HepG2 (cell line): ENCODE data around the gene C11orf65. TPM values are rescaled to one million over a fixed set of nuclear protein-coding genes. Genes with fewer than 3 reads are reported as not detected.

Experiments used
- DMAP1 ChIP-seq: IDR thresholded peaks from 2 replicates; pipeline ENCODE4 v1.6.1; 2016
- FOXO1 ChIP-seq: sonication (generic); formaldehyde crosslinking; IDR thresholded peaks from 2 replicates; pipeline ENCODE4 v1.4.0; 2020; ENCODE audit warnings: missing genetic modification reagents
- GPN1 ChIP-seq: sonication (generic); formaldehyde crosslinking; IDR thresholded peaks from 2 replicates; pipeline ENCODE4 v1.5.1; 2020; ENCODE audit warnings: missing genetic modification reagents, borderline replicate concordance
- MAFF ChIP-seq: IDR thresholded peaks from 2 replicates; pipeline ENCODE4 v1.6.1; 2011; ENCODE audit warnings: low read depth, low read length, improper control_type of control experiment
- MED8 ChIP-seq: sonication (generic); formaldehyde crosslinking; IDR thresholded peaks from 2 replicates; pipeline ENCODE4 v1.8.1; 2023; ENCODE audit warnings: mild to moderate bottlenecking, missing genetic modification reagents; ENCODE audit not compliant: insufficient replicate concordance
- MLLT10 ChIP-seq: sonication (generic); formaldehyde crosslinking; IDR thresholded peaks from 2 replicates; pipeline ENCODE4 v1.4.0; 2020; ENCODE audit warnings: missing genetic modification reagents
- NPAS2 ChIP-seq: sonication (generic); formaldehyde crosslinking; IDR thresholded peaks from 2 replicates; pipeline ENCODE4 v1.8.0; 2022; ENCODE audit warnings: mild to moderate bottlenecking, missing genetic modification reagents, borderline replicate concordance
- PAX8 ChIP-seq: sonication (generic); formaldehyde crosslinking; IDR thresholded peaks from 2 replicates; pipeline ENCODE4 v1.8.0; 2022; ENCODE audit warnings: mild to moderate bottlenecking, missing genetic modification reagents, borderline replicate concordance
- POGZ ChIP-seq: sonication (generic); formaldehyde crosslinking; IDR thresholded peaks from 2 replicates; pipeline ENCODE4 v1.4.0; 2020; ENCODE audit warnings: mild to moderate bottlenecking, missing genetic modification reagents
- PPARG ChIP-seq: conservative IDR thresholded peaks from 2 replicates; pipeline ENCODE4 v1.6.1; 2016; ENCODE audit warnings: missing biosample characterization, missing genetic modification reagents
- RXRB ChIP-seq: IDR thresholded peaks from 2 replicates; pipeline ENCODE4 v1.6.1; 2016; ENCODE audit warnings: borderline replicate concordance, missing genetic modification reagents, missing compliant biosample characterization
- SRSF4 ChIP-seq: fragments of 200-400 bp; formaldehyde crosslinking; IDR thresholded peaks from one replicate; pipeline ENCODE4 v1.6.1; 2018; ENCODE audit warnings: mild to moderate bottlenecking, low read depth, low read length, moderate library complexity; ENCODE audit not compliant: poor library complexity, severe bottlenecking
- XBP1 ChIP-seq: sonication (generic); formaldehyde crosslinking; IDR thresholded peaks from 2 replicates; pipeline ENCODE4 v1.5.0; 2020; ENCODE audit warnings: missing genetic modification reagents
- ZNF33A ChIP-seq: sonication (generic); formaldehyde crosslinking; IDR thresholded peaks from 2 replicates; pipeline ENCODE4 v1.5.1; 2020; ENCODE audit warnings: missing genetic modification reagents, mild to moderate bottlenecking, moderate library complexity, borderline replicate concordance
- ZNF350 ChIP-seq: sonication (generic); formaldehyde crosslinking; IDR thresholded peaks from 2 replicates; pipeline ENCODE4 v1.4.0; 2020; ENCODE audit warnings: mild to moderate bottlenecking, low read depth, missing genetic modification reagents, borderline replicate concordance
- ZNF354B ChIP-seq: sonication (generic); formaldehyde crosslinking; IDR thresholded peaks from 2 replicates; pipeline ENCODE4 v1.8.0; 2022; ENCODE audit warnings: mild to moderate bottlenecking, missing genetic modification reagents
- ZNF772 ChIP-seq: sonication (generic); formaldehyde crosslinking; IDR thresholded peaks from 2 replicates; pipeline ENCODE4 v1.5.0; 2020; ENCODE audit warnings: mild to moderate bottlenecking, missing genetic modification reagents
- ZNF777 ChIP-seq: sonication (generic); formaldehyde crosslinking; IDR thresholded peaks from 2 replicates; pipeline ENCODE4 v1.4.0; 2020; ENCODE audit warnings: missing genetic modification reagents
- polyA plus RNA-seq, 8 experiments: library from polyadenylated mRNA; depleted of rRNA in 3 of 8; stranded (reverse) in 7 of 8; unstranded in 1 of 8; fragments of >200 nt; fragmentation: Illumina TruSeq in 4 of 8; extraction: Trizol in 4 of 8; gene quantifications; 2 replicates each; pipeline versions ENCODE4 v1.2.1 to v1.2.3, GENCODE V29; 2011 to 2016; ENCODE audit warnings: low read depth in 4 of 8, missing spikeins in 1 of 8, mixed read lengths in 1 of 8; ENCODE audit not compliant: insufficient read depth in 1 of 8
- total RNA-seq, 5 experiments: library from RNA; depleted of rRNA; stranded (reverse); fragments of >200 nt; fragmentation: Illumina TruSeq; extraction: Trizol; gene quantifications; 2 replicates each; pipeline ENCODE4 v1.2.3, GENCODE V29; 2016; ENCODE audit warnings: low read depth in 1 of 5
- TF ChIP-seq, protein P1 (sequence below): sonication (generic); formaldehyde crosslinking; conservative IDR thresholded peaks from 2 replicates; pipeline ENCODE4 v1.5.0; 2020; ENCODE audit warnings: missing genetic modification reagents
- TF ChIP-seq, protein P2 (sequence below): IDR thresholded peaks from 2 replicates; pipeline ENCODE4 v1.6.1; 2016
- TF ChIP-seq, protein P3 (sequence below): sonication (generic); formaldehyde crosslinking; IDR thresholded peaks from 2 replicates; pipeline ENCODE4 v1.8.0; 2022; ENCODE audit warnings: missing genetic modification reagents, mild to moderate bottlenecking, borderline replicate concordance
- TF ChIP-seq, protein P4 (sequence below): sonication (generic); formaldehyde crosslinking; IDR thresholded peaks from 2 replicates; pipeline ENCODE4 v1.4.0; 2020; ENCODE audit warnings: missing genetic modification reagents, borderline replicate concordance
- TF ChIP-seq, protein P5 (sequence below): sonication (generic); formaldehyde crosslinking; IDR thresholded peaks from 2 replicates; pipeline ENCODE4 v1.4.0; 2020; ENCODE audit warnings: missing genetic modification reagents

Gene C11orf65
- total and polyA plus RNA-seq, 2 of the 13 experiments (the other 11 are each of a cell fraction or from before 2014, with no cell fraction given) = 0.38 to 0.42 TPM

DNA sequence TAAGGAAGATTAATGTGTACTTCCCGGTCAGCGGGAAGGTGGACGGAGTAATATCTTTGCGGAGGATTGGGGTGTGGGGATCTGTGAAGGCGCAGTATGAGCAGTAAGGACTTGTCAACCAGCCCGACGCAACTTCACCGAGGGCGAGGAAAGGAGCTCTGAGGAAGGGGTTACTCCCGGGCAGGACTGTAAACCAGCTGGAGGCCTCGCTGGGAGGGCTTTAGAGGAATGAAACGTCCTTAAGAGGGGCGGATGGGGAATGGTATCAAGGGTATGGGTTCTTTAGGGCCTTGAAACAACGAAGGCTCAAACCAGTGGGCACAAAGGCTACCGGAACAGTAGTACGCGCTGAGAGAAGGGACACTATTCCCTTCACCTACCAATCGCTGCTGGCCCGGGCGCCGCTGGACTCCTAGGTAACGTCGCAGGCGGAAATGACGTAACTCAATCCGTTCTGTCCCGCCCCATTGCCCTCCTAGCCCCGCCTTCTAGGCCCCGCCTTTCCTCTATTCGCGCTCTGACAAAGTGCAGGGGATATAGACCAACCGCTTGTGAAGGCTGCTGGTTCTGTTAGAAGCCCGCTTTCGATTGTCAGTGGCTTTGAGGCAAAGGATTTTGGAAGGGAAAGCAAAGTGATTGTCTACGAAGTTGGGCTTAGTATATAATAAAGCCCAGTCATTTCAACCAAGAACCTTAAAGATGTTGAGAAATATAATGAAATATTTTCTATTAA is at the start of gene C11orf65 (continued):
- TF ChIP-seq, protein P1, sequence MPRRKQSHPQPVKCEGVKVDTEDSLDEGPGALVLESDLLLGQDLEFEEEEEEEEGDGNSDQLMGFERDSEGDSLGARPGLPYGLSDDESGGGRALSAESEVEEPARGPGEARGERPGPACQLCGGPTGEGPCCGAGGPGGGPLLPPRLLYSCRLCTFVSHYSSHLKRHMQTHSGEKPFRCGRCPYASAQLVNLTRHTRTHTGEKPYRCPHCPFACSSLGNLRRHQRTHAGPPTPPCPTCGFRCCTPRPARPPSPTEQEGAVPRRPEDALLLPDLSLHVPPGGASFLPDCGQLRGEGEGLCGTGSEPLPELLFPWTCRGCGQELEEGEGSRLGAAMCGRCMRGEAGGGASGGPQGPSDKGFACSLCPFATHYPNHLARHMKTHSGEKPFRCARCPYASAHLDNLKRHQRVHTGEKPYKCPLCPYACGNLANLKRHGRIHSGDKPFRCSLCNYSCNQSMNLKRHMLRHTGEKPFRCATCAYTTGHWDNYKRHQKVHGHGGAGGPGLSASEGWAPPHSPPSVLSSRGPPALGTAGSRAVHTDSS (CRISPR knock-in tag) = no peak
- no peak for TF ChIP-seq ZNF772 (CRISPR knock-in tag)
- TF ChIP-seq ZNF350 (CRISPR knock-in tag) = peak; percentile 73; the same call in 1 of the 2 replicates
- TF ChIP-seq PPARG = no peak
- TF ChIP-seq FOXO1 (CRISPR knock-in tag) = no peak; the same call in 1 of the 2 replicates
- no peak for TF ChIP-seq ZNF33A (CRISPR knock-in tag)
- no peak for TF ChIP-seq PAX8 (CRISPR knock-in tag)
- TF ChIP-seq RXRB (CRISPR knock-in tag) = peak; percentile 69
- no peak for TF ChIP-seq MAFF
- TF ChIP-seq, protein P2, sequence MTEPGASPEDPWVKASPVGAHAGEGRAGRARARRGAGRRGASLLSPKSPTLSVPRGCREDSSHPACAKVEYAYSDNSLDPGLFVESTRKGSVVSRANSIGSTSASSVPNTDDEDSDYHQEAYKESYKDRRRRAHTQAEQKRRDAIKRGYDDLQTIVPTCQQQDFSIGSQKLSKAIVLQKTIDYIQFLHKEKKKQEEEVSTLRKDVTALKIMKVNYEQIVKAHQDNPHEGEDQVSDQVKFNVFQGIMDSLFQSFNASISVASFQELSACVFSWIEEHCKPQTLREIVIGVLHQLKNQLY = no peak
- TF ChIP-seq XBP1 (CRISPR knock-in tag) = no peak
- no peak for TF ChIP-seq MED8 (CRISPR knock-in tag)
- TF ChIP-seq, protein P3, sequence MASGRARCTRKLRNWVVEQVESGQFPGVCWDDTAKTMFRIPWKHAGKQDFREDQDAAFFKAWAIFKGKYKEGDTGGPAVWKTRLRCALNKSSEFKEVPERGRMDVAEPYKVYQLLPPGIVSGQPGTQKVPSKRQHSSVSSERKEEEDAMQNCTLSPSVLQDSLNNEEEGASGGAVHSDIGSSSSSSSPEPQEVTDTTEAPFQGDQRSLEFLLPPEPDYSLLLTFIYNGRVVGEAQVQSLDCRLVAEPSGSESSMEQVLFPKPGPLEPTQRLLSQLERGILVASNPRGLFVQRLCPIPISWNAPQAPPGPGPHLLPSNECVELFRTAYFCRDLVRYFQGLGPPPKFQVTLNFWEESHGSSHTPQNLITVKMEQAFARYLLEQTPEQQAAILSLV = no peak
- TF ChIP-seq SRSF4 = no peak
- TF ChIP-seq POGZ (CRISPR knock-in tag) = peak; percentile 88
- TF ChIP-seq GPN1 = no peak
- TF ChIP-seq, protein P4, sequence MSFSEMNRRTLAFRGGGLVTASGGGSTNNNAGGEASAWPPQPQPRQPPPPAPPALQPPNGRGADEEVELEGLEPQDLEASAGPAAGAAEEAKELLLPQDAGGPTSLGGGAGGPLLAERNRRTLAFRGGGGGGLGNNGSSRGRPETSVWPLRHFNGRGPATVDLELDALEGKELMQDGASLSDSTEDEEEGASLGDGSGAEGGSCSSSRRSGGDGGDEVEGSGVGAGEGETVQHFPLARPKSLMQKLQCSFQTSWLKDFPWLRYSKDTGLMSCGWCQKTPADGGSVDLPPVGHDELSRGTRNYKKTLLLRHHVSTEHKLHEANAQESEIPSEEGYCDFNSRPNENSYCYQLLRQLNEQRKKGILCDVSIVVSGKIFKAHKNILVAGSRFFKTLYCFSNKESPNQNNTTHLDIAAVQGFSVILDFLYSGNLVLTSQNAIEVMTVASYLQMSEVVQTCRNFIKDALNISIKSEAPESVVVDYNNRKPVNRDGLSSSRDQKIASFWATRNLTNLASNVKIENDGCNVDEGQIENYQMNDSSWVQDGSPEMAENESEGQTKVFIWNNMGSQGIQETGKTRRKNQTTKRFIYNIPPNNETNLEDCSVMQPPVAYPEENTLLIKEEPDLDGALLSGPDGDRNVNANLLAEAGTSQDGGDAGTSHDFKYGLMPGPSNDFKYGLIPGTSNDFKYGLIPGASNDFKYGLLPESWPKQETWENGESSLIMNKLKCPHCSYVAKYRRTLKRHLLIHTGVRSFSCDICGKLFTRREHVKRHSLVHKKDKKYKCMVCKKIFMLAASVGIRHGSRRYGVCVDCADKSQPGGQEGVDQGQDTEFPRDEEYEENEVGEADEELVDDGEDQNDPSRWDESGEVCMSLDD = no peak
- TF ChIP-seq, protein P5, sequence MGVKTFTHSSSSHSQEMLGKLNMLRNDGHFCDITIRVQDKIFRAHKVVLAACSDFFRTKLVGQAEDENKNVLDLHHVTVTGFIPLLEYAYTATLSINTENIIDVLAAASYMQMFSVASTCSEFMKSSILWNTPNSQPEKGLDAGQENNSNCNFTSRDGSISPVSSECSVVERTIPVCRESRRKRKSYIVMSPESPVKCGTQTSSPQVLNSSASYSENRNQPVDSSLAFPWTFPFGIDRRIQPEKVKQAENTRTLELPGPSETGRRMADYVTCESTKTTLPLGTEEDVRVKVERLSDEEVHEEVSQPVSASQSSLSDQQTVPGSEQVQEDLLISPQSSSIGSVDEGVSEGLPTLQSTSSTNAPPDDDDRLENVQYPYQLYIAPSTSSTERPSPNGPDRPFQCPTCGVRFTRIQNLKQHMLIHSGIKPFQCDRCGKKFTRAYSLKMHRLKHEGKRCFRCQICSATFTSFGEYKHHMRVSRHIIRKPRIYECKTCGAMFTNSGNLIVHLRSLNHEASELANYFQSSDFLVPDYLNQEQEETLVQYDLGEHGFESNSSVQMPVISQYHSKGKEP (CRISPR knock-in tag) = no peak; the same call in 1 of the 2 replicates
- TF ChIP-seq ZNF777 (CRISPR knock-in tag) = no peak; the same call in 1 of the 2 replicates
- TF ChIP-seq ZNF354B (CRISPR knock-in tag) = no peak
- TF ChIP-seq NPAS2 (CRISPR knock-in tag) = no peak
- TF ChIP-seq MLLT10 = no peak
- TF ChIP-seq DMAP1 (CRISPR knock-in tag) = peak; percentile 71; the same call in 1 of the 2 replicates
